Thymus (tissue), 11 donors: Measurements from ENCODE around the gene DPF3. TPM values are rescaled to one million over a fixed set of nuclear protein-coding genes. Genes with fewer than 3 reads are reported as not detected.

Experiments
- DNase-seq, 9 donors: peaks; one replicate each; pipeline ENCODE4 v3.0.0-alpha.2; 2013; ENCODE audit warnings: low spot score in 9 of 9, low read depth in 6 of 9, missing footprints in 1 of 9
- H3K27ac ChIP-seq, 2 donors: one replicate each; pipeline ENCODE4 v1.5.1; 2013; ENCODE audit warnings: control low read depth in 1 of 2, low read depth in 1 of 2, low read length in 1 of 2, mild to moderate bottlenecking in 1 of 2, moderate library complexity in 1 of 2
- H3K27me3 ChIP-seq, 2 donors: one replicate each; pipeline ENCODE4 v1.5.1; 2013; ENCODE audit warnings: low read length in 1 of 2; ENCODE audit not compliant: control insufficient read depth in 2 of 2, insufficient read depth in 1 of 2
- H3K36me3 ChIP-seq, 2 donors: one replicate each; pipeline ENCODE4 v1.5.1; 2013; ENCODE audit warnings: low read length in 1 of 2, mild to moderate bottlenecking in 1 of 2, moderate library complexity in 1 of 2; ENCODE audit not compliant: control insufficient read depth in 2 of 2, insufficient read depth in 2 of 2
- H3K4me1 ChIP-seq, 2 donors: one replicate each; pipeline ENCODE4 v1.5.1; 2013; ENCODE audit warnings: low read length in 2 of 2; ENCODE audit not compliant: control insufficient read depth in 2 of 2, insufficient read depth in 2 of 2
- H3K4me3 ChIP-seq, 2 donors: one replicate each; pipeline ENCODE4 v1.5.1; 2013; ENCODE audit warnings: low read length in 2 of 2, control low read depth in 1 of 2, mild to moderate bottlenecking in 1 of 2
- H3K9me3 ChIP-seq, 2 donors: one replicate each; pipeline ENCODE4 v1.5.1; 2013; ENCODE audit warnings: low read length in 1 of 2, mild to moderate bottlenecking in 1 of 2; ENCODE audit not compliant: control insufficient read depth in 2 of 2, insufficient read depth in 1 of 2
- WGBS: extraction: QIAGEN DNeasy Blood & Tissue Kit; methylation state at CpG from one replicate; pipeline ENCODE4 v1.1.7; 2013; 5-methylcytosine and 5-hydroxymethylcytosine counted together
- polyA plus RNA-seq: library from polyadenylated mRNA; stranded (reverse); fragments of 200-250 nt; gene quantifications from one replicate; pipeline ENCODE4 v1.2.3, GENCODE V29; 2013
- total RNA-seq: library from RNA; stranded (reverse); fragments of 120-200 nt; gene quantifications from one replicate; pipeline ENCODE4 v1.2.4, GENCODE V29; 2013
- donor health status: healthy.

Gene DPF3
- total and polyA plus RNA-seq, 2 donors, result 0.46 to 1.6 TPM

DNA sequence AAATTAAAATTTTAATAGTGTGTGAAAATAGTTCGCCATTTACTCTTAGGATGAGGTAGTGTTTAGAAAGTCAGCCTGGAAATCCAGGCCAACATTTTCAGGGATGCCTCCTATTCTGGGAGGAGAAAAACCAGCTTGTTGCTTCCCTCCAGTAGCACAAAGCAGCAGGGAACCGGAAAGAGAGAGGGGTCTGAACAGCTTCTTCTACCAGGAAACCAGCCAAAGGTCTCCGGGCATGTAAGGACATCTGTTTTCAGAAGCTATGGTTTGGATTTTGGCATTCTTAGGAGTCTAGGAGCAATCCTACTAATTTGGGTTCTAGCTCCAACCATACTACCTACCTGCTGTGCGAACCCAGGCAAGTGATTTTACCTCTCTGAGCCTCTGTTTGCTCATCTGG, 85.3 kb downstream of the DPF3 start:
- Histone ChIP-seq H3K9me3 (no peaks in the 10 kb centered on the region), H3K27me3 (no peaks in the 10 kb centered on the region), H3K4me3 (no peak overlapping the region), H3K4me1 (peaks cover 0 to 3% of the 10 kb centered on the region in 2 donors), H3K36me3 (no peaks in the 10 kb centered on the region), H3K27ac (no peak overlapping the region)
- DNase-seq, result no peak
- WGBS, result 94% methylated on average over 4 of the region's 4 CpGs

DNA sequence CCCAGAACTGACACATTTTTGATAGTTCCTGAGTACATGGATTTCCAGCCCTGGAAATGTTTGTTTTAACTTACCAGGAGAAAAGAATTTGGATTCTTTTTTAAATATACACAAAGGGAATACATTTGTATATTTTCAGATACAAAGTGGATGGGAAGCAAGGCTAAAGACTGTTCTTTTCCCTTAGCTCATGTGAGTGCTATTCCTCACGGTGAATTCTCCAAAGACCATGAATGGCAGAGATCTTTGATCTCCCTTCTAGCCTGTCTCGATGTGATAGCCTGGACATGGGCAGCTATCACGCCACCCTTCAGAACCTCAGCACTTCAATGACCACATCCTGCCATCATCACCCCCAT, 91.3 kb downstream of the DPF3 start:
- 96% methylated on average over 3 of the region's 3 CpGs for WGBS

DNA sequence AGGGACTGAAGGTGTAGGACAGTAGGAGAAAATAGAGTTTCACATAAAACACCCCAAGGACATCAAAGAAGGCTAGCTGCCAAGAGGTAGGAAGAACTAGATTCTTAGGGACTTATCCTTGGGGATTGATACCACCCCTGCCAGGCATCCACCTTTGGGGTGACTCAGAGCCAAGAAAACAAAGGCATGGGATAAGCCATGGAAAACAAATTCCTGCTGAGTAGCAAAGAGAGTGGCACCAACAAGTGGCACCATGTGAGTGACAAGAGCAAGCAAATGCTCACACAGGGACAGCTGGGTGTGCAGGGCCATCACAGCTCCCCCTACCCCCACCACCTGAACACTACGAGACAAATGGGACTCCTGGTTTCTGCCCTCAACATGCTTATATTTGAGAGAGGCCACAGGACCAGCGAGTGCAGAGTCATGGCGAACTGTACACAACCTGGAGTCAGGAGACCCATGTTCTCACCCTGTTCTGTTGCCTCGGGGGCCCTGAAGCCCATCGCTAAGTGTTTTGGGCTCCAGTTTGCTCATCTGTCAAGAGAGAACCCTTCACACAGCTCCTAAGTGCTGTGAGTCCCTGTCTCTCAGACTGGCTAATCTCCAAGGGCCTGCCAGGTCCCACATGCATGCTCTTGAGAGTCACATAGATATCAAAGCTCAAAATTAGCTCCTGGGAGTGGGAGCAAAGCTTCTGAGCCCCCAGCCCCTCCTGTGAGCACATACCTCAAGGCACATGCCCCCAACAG, 91.9 kb downstream of the DPF3 start:
- 97% methylated on average over 5 of the region's 5 CpGs for WGBS
- H3K4me3 ChIP-seq, result no peak overlapping the region
- H3K4me1 ChIP-seq, result no peaks in the 10 kb centered on the region
- H3K27ac ChIP-seq, result no peak overlapping the region
- no peaks in the 10 kb centered on the region for H3K9me3 ChIP-seq
- no peaks in the 10 kb centered on the region for H3K36me3 ChIP-seq
- no peak for DNase-seq
- no peaks in the 10 kb centered on the region for H3K27me3 ChIP-seq

More for the DNA sequence above, 91.3 kb downstream of the DPF3 start:
- no peaks in the 10 kb centered on the region for H3K4me1 ChIP-seq
- no peak for DNase-seq
- H3K27me3 ChIP-seq, result no peaks in the 10 kb centered on the region
- no peaks in the 10 kb centered on the region for H3K36me3 ChIP-seq
- no peaks in the 10 kb centered on the region for H3K9me3 ChIP-seq
- H3K27ac ChIP-seq, result no peak overlapping the region
- no peak overlapping the region for H3K4me3 ChIP-seq

DNA sequence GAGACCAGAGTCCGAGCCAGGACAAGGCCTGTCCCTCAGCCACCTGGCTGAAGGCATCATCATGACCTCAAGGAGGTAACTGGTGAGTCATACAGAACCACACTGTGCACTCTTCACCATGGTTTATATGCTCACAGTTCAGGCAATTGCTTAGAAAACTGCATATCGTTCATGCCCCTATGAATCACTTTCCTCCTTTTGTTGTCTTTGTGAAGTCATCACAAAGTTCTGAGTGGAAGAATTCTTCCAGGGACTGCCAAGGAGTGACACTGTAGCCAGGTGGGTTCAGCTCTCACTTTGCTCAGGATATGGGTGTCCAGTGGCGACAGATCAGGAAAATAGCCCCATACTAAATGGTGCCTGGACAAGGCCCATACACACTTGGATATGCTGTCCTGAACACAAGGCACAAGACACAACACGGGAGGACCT, 92.5 kb downstream of the DPF3 start:
- H3K4me1 ChIP-seq, result no peaks in the 10 kb centered on the region
- H3K27ac ChIP-seq, result no peak overlapping the region
- DNase-seq, result no peak
- no peaks in the 10 kb centered on the region for H3K9me3 ChIP-seq
- no peaks in the 10 kb centered on the region for H3K36me3 ChIP-seq
- 91% methylated on average over 4 of the region's 4 CpGs for WGBS
- H3K27me3 ChIP-seq, result no peaks in the 10 kb centered on the region
- H3K4me3 ChIP-seq, result no peak overlapping the region

DNA sequence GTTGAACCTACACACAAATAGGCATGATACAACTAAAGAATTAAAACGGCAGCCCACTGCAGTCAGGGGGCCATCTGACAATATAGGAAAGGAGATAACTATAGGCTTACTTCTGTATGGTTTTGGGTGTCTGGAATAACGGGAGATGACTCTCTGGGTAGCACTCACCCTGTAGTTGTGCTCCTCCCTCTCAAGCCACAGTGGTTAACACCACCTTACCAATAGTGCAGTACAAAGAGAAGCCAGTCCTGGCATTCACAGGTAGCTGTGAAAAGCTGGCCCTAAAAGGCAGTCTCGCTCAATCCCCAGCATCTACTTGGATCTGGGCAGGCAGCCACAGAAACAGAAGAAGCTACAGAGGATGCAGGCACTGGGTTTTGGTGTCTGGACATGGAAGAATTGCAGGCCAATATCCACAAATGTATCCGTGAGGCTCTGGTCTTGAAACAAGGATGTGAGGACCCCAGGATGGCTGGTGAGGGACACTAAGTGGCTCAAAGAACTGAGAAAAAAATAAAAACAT, 93.0 kb downstream of the DPF3 start:
- WGBS, result 82% methylated on average over 4 of the region's 4 CpGs
- Histone ChIP-seq H3K4me1 (no peaks in the 10 kb centered on the region), H3K9me3 (no peaks in the 10 kb centered on the region), H3K27ac (no peak overlapping the region), H3K4me3 (no peak overlapping the region), H3K36me3 (no peaks in the 10 kb centered on the region), H3K27me3 (no peaks in the 10 kb centered on the region)
- DNase-seq, result no peak

DNA sequence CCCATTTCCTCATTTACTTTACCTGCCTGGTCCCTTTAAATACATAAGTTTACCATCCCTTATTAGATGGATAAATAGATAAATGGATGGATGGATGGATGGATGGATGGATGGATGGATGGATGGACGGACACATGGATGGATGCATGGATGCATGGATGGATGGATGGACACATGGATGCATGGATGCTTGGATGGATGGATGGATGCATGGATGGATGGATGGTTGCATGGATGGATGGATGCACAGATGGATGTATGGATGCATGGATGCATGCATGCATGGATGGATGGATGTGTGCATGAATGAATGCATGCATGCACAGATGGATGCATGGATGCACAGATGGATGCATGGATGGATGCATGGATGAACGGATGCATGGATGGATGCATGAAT, 93.6 kb downstream of the DPF3 start:
- WGBS, result 94% methylated on average over 2 of the region's 2 CpGs
- H3K9me3 ChIP-seq, result no peaks in the 10 kb centered on the region

DNA sequence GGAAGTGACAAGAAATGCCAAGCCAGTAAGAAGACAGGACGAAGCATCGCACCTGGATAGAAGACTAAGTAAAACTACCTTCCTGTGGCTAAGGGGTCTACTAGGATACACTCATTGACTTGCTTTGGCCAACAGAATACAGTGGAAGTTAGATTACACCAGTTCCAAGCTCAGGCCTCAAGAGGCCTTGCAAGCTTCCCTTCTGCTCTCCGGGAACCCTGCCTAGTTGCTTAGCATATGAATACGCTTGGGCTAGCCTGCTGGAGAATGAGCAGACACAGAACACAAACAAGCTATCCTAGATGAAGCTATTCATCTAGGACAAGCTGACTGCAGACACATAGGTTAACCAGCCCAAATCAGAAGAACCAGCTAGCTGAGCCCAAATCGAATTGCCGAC, 97.0 kb downstream of the DPF3 start:
- Histone ChIP-seq H3K27ac (no peak overlapping the region), H3K9me3 (no peaks in the 10 kb centered on the region), H3K4me3 (no peak overlapping the region), H3K36me3 (no peaks in the 10 kb centered on the region), H3K27me3 (no peaks in the 10 kb centered on the region), H3K4me1 (no peaks in the 10 kb centered on the region)
- DNase-seq, result no peak
- WGBS, result 98% methylated on average over 6 of the region's 6 CpGs

More for the DNA sequence above, 93.6 kb downstream of the DPF3 start:
- no peaks in the 10 kb centered on the region for H3K27me3 ChIP-seq
- H3K4me1 ChIP-seq, result no peaks in the 10 kb centered on the region
- DNase-seq, result no peak
- H3K27ac ChIP-seq, result no peak overlapping the region
- H3K4me3 ChIP-seq, result no peak overlapping the region
- H3K36me3 ChIP-seq, result no peaks in the 10 kb centered on the region

DNA sequence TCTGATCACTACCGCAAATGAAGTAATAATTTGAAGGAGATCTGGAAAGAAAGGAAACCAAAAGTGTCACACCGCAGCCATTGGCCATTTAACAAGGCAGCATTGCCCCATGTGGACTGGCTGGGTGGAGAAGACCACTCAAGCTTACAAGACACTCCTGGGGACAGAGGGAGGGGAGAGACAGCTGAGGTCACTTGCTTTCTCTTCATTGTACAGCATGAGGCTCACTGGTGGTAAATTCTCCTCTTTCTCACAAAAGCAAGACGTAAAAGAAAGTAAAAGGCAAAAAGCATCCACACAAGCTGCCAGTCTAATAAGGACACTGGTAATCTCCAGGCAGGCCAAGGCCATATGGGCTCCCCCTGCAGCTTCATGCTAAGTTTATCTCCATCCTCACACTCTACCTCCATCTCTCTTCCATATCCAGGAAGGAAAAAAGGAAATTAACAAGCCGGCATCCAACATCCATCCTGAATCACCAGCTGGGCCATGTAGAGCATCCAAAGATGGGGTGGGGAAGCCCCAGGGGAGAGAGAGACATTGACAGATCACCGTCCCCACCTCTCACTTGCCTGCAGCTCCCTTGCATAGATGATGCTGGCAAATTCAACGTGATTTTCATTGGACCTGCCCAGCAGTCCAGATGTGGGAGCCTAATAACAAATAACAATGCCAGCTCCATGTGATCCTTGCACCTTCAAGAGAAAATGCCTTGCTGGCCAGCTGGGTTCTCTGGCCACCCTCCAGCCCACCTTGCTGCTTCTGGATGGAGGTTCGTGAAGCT, 100.6 kb downstream of the DPF3 start:
- Histone ChIP-seq H3K4me3 (no peak overlapping the region), H3K9me3 (no peaks in the 10 kb centered on the region), H3K27me3 (no peaks in the 10 kb centered on the region), H3K4me1 (peaks cover 0 to 3% of the 10 kb centered on the region in 2 donors), H3K36me3 (no peaks in the 10 kb centered on the region), H3K27ac (no peak overlapping the region)
- 91% methylated on average over 7 of the region's 7 CpGs for WGBS
- DNase-seq, result no peak

DNA sequence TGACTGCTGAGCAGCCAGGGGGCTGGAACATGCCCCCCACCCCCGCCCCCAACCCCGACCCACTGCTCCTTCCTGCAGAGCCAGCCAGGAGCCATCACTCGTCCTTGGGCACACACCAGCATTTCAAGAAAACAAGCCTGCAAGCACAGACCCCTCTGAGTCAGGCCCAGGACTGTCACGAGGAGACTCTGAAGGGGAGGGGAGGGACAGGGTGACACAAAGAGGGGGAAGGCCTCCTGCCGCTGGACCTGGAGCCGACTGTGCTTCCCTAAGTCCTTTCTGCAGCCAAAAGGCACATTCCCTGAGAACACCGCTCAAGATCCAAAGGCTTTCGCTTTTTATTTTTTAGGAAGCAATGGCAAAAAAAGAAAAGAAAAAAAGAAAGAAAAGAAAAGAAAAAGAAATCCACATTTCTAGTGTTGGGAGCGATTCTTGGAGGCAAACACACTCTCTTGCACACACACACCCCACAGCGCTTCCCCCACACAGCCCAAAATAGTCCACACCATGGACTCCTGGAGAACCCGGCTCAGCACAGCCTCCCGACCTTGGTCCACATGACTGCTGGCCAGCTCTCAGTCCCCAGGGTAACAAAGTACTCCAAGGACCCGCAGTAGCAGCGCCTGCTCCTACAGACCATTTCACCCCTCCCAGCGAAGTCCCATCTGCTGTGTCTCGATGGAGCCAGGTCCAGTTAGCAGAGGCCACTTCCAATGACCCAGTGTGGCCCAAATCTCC, 101.7 kb downstream of the DPF3 start:
- Histone ChIP-seq H3K4me3 (no peak overlapping the region), H3K27ac (no peak overlapping the region), H3K27me3 (no peaks in the 10 kb centered on the region), H3K4me1 (peaks cover 0 to 3% of the 10 kb centered on the region in 2 donors), H3K9me3 (no peaks in the 10 kb centered on the region), H3K36me3 (no peaks in the 10 kb centered on the region)
- 94% methylated on average over 16 of the region's 16 CpGs for WGBS
- no peak for DNase-seq
